ENCODE results near the gene PNPLA4.

Gene PNPLA4

DNA sequence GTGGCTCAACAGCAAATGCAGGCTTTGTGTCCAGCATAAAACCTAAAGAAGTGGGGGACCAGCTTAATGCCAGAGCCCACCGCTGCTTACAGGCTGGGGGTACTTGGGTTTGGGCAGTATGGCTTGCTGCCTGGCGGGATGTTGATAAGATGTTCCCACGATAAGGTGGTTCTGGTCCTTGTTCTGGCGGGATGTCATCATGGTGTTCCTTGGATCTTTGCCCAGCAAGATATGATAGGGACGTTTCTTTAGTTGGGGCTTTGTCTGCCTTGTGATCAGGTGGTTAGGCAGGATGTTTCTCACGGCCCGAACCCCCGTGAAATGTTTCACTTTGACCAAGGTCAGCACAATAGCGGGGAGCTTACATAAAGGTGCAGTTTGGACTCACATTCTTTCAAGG, 35.3 kb downstream of the PNPLA4 start:
- in situ Hi-C loops (cut with MboI; ENCODE audit: low pct_unique_long_range_greater_than_20kb, low sequenced_read_pairs, unreplicated experiment): no loop called here
- TF ChIP-seq, protein P1, sequence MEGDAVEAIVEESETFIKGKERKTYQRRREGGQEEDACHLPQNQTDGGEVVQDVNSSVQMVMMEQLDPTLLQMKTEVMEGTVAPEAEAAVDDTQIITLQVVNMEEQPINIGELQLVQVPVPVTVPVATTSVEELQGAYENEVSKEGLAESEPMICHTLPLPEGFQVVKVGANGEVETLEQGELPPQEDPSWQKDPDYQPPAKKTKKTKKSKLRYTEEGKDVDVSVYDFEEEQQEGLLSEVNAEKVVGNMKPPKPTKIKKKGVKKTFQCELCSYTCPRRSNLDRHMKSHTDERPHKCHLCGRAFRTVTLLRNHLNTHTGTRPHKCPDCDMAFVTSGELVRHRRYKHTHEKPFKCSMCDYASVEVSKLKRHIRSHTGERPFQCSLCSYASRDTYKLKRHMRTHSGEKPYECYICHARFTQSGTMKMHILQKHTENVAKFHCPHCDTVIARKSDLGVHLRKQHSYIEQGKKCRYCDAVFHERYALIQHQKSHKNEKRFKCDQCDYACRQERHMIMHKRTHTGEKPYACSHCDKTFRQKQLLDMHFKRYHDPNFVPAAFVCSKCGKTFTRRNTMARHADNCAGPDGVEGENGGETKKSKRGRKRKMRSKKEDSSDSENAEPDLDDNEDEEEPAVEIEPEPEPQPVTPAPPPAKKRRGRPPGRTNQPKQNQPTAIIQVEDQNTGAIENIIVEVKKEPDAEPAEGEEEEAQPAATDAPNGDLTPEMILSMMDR (IDR thresholded peaks at IDR 0.05; ENCODE audit: extremely low read depth, insufficient read depth, missing control alignments): no peak

DNA sequence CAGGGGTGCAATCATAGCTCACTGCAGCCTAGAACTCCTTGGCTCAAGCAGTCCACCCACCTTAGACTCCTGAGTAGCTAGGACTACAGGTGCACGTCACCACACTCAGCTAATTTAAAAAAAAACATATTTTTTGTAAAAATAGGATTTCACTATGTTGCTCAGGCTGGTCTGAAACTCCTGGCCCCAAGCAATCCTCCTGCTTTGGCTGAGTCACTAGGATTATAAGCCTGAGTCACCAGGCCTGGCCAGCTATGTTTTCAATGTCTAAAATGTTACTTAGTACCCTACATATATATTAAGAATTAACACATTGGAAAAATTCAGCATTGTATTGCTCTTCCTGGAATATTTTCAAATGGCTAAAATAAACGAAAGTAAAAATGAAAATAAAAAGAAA, 37.5 kb downstream of the PNPLA4 start:
- TF ChIP-seq, protein P1 (IDR thresholded peaks at IDR 0.05; ENCODE audit: extremely low read depth, insufficient read depth, missing control alignments): no peak
- in situ Hi-C loops (cut with MboI; ENCODE audit: low pct_unique_long_range_greater_than_20kb, low sequenced_read_pairs, unreplicated experiment): no loop called here
- DNase-seq (ENCODE audit: low spot score): no peak

More for the DNA sequence above, 35.3 kb downstream of the PNPLA4 start:
- no peak for DNase-seq (ENCODE audit: low spot score)

DNA sequence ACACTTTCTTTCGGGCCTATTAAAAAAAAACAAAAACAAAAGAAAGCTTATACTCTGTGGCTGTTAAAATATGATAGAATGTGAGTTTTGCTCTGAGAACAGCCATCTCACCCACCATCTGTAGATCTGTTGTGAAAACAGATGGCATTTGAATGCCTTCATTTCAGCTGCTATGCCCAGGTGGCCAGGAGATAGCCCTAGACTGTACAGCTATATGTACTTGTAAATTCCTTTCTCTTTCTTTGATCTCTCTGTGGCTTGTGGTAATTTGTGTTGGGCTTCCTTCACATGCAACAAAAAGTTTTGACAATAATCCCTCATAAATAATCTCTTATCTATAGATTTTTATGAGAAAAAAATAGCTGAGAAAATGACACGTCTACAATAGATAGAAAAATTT, 38.1 kb downstream of the PNPLA4 start:
- in situ Hi-C loops (cut with MboI; ENCODE audit: low pct_unique_long_range_greater_than_20kb, low sequenced_read_pairs, unreplicated experiment): no loop called here
- DNase-seq (ENCODE audit: low spot score): no peak
- TF ChIP-seq, protein P1 (IDR thresholded peaks at IDR 0.05; ENCODE audit: extremely low read depth, insufficient read depth, missing control alignments): no peak

DNA sequence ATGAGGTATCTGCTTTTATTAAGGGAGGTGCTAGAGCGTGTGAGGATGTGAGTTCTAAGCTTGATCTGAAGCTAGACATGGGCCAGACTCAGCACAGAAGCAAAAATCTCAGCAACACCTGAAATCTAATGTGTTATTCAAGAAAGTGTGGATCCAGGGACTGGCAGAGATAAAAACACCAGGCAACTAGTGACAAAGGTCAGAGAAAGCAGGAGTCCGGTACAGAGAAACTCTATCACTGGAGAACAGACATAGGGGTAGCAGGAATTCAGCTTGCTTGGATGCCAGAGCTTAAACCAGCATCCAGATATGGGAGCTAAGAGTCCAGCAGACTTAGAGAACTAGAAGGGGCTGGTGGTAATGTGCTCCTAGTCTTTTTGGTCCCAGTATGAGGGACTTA, 50.3 kb downstream of the PNPLA4 start:
- in situ Hi-C loops (cut with MboI; ENCODE audit: low pct_unique_long_range_greater_than_20kb, low sequenced_read_pairs, unreplicated experiment): no loop called here
- TF ChIP-seq, protein P1 (IDR thresholded peaks at IDR 0.05; ENCODE audit: extremely low read depth, insufficient read depth, missing control alignments): no peak
- DNase-seq (ENCODE audit: low spot score): no peak

DNA sequence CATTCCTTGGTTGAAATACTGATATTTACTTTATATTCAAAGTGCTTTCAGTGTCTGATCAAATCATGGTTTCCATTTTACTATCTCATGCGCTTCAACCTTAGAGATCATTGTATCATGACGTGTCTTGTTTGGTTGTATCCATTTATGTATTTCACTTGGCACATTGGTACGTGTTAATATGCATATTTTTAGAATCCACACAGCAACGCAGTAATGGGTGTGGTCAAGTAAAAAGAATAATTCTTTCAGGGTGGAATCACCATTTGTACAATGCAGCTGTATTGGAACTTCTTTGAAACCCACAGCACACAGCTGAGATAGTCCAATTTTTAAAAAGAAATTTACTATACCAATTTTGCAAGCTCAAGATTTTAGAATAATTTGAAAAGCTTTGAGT, 55.2 kb downstream of the PNPLA4 start:
- in situ Hi-C loops (cut with MboI; ENCODE audit: low pct_unique_long_range_greater_than_20kb, low sequenced_read_pairs, unreplicated experiment): no loop called here
- DNase-seq (ENCODE audit: low spot score): no peak
- TF ChIP-seq, protein P1 (IDR thresholded peaks at IDR 0.05; ENCODE audit: extremely low read depth, insufficient read depth, missing control alignments): no peak

DNA sequence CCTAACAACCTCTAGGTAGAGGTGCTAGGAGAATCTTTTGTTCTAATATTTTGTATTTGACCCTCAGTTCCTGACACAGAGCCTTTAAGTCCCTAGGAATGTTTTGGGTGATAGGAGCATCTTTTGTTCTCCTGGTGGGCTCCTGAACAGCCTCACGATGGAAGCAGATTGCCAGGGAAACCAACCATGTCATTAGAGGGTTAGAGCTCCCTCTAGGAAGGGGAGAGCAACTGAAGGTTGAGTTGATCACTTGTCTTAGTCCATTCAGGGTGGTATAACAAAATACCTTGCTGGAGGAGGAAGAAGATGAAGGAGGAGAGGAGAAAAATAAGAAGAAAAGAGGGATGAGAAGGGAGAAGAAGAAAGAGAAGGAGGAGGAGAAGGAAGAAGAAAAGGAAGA, 75.0 kb downstream of the PNPLA4 start:
- in situ Hi-C loops (cut with MboI; ENCODE audit: low pct_unique_long_range_greater_than_20kb, low sequenced_read_pairs, unreplicated experiment): no loop called here
- TF ChIP-seq, protein P1 (IDR thresholded peaks at IDR 0.05; ENCODE audit: extremely low read depth, insufficient read depth, missing control alignments): no peak
- no peak for DNase-seq (ENCODE audit: low spot score)
